ENCODE results near the gene PRKCE. TPM values are rescaled to one million over a fixed set of nuclear protein-coding genes. Genes with fewer than 3 reads are reported as not detected.

PRKCE gene
- total RNA-seq, 1 experiment from 2014 or later: 1.3 TPM

- Histone ChIP-seq H3K56ac (ENCODE audit: insufficient read length, low read depth, low read length) (no peak overlapping the region), H2AFZ (ENCODE audit: low read length) (no peak overlapping the region), H3T11ph (ENCODE audit: low read length) (no peak overlapping the region), H2BK5ac (ENCODE audit: insufficient read length, low read length) (no peak overlapping the region), H3K27me3 (ENCODE audit: insufficient read depth, low read length) (no peaks in the 10 kb centered on the region), H4K5ac (ENCODE audit: insufficient read length, low read depth, low read length) (no peak overlapping the region), H4K8ac (replicated peaks; ENCODE audit: insufficient read length, low read depth, low read length) (no peak overlapping the region), H3K4ac (ENCODE audit: low read depth, low read length) (no peak overlapping the region), H3K23me2 (ENCODE audit: insufficient read length, low read depth, low read length, poor library complexity, severe bottlenecking) (no peaks in the 10 kb centered on the region), H3K79me2 (ENCODE audit: insufficient read depth, low read length) (no peaks in the 10 kb centered on the region), H3K23ac (ENCODE audit: insufficient read length, low read depth, low read length) (no peak overlapping the region), H4K91ac (ENCODE audit: insufficient read length, low read depth, low read length) (no peak overlapping the region), H2AK5ac (ENCODE audit: insufficient read length, low read length) (no peak overlapping the region), H2BK120ac (ENCODE audit: low read depth, low read length, poor library complexity, severe bottlenecking) (no peak overlapping the region), H3K18ac (ENCODE audit: insufficient read length, low read depth, low read length) (no peak overlapping the region), H2BK15ac (ENCODE audit: low read depth, low read length) (no peak overlapping the region), H2BK20ac (ENCODE audit: low read depth, low read length, poor library complexity, severe bottlenecking) (no peak overlapping the region), H3K9ac (ENCODE audit: extremely low read depth, insufficient read length, low read length) (no peak overlapping the region), H3K14ac (ENCODE audit: insufficient read depth, low read length) (no peak overlapping the region), H3K27ac (ENCODE audit: insufficient read length, low read depth, low read length) (no peak overlapping the region), H3K4me2 (ENCODE audit: insufficient read depth, insufficient read length, low read length) (no peak overlapping the region), H4K20me1 (ENCODE audit: control insufficient read depth, insufficient read depth, insufficient read length) (no peaks in the 10 kb centered on the region), H3K4me1 (ENCODE audit: insufficient read depth, low read length) (peaks cover 4% of the 10 kb centered on the region), H2BK12ac (ENCODE audit: insufficient read length, low read depth, low read length) (no peak overlapping the region), H3K9me3 (ENCODE audit: control insufficient read depth, low read depth, low read length) (no peaks in the 10 kb centered on the region), H3K79me1 (ENCODE audit: insufficient read depth, low read depth, low read length, poor library complexity, severe bottlenecking) (no peaks in the 10 kb centered on the region)
- TF ChIP-seq, protein P1, sequence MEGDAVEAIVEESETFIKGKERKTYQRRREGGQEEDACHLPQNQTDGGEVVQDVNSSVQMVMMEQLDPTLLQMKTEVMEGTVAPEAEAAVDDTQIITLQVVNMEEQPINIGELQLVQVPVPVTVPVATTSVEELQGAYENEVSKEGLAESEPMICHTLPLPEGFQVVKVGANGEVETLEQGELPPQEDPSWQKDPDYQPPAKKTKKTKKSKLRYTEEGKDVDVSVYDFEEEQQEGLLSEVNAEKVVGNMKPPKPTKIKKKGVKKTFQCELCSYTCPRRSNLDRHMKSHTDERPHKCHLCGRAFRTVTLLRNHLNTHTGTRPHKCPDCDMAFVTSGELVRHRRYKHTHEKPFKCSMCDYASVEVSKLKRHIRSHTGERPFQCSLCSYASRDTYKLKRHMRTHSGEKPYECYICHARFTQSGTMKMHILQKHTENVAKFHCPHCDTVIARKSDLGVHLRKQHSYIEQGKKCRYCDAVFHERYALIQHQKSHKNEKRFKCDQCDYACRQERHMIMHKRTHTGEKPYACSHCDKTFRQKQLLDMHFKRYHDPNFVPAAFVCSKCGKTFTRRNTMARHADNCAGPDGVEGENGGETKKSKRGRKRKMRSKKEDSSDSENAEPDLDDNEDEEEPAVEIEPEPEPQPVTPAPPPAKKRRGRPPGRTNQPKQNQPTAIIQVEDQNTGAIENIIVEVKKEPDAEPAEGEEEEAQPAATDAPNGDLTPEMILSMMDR (conservative IDR thresholded peaks at IDR 0.05): no peak
- Mint-ChIP-seq H3K4me1 (peaks cover 6 to 7% of the 10 kb centered on the region in 2 experiments), H3K4me3 (no peak overlapping the region), H3K27ac (no peak overlapping the region), H3K36me3 (ENCODE audit: insufficient read depth in 1 of 3, low read depth in 3 of 3) (no peaks in the 10 kb centered on the region), H3K27me3 (ENCODE audit: low read depth) (peaks cover 2% of the 10 kb centered on the region), H3K9me3 (no peaks in the 10 kb centered on the region)
- DNase-seq: no peak
- WGBS (ENCODE audit: extremely low coverage, insufficient read length, low lambda C conversion rate): no CpG with 5 or more reads among the region's 1 CpG
These were observed 302.9 kb downstream of the PRKCE start for GRCh38 chr2:45954233-45954850.
